NB4 (cell line): ENCODE results near the gene ST8SIA2.

Experiments
- CTCF ChIP-seq: IDR thresholded peaks from one replicate; pipeline ENCODE4 v1.5.1; 2012; ENCODE audit warnings: low read depth, low read length
- MAX ChIP-seq: IDR thresholded peaks from 2 replicates; pipeline ENCODE4 v1.6.1; 2011; ENCODE audit warnings: low read depth, low read length

- TF ChIP-seq CTCF (no peak), MAX (no peak)
Measured at GRCh38 chr15:92494806-92495336, 101.2 kb downstream of the ST8SIA2 start.
